ENCODE results near the gene ADGRB2. TPM values are rescaled to one million over a fixed set of nuclear protein-coding genes. Genes with fewer than 3 reads are reported as not detected.

ADGRB2 gene
- polyA plus RNA-seq, 1 donor, result 17.6 TPM

DNA sequence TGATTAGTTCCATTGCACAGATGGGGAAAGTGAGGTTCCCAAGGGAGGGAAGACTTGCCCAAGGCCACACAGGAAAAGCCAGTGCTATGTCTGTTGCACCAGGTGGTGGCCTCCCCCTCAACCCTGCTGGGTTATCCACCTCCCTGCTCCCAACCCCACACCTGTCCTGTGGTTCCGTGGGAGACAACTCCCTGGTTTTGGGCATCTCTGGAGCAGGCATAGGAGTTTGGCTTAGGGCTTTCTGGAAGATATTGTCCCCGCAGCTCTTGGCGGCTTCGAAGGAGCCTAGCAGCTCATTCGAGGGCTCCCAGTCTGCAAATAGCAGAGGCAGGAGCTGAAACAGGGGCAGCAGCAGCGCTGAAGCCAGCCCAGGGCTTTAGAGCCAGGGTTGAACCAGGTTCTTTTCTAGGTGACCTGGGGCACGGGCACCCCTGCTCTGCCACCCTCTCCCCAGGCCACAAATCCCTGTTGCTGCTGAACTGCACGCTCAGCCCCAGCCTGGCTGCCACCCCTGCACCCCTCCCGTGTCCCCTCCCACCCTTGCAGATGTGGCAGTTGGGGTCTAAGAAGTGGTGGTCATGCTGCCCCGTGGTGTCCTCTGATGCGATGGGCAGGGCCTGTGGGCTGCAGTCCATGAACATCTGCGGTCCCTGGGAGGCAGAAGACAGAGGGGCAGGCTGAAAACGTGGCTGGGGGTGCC, 29.6 kb upstream of the ADGRB2 start:
- no peak for DNase-seq

DNA sequence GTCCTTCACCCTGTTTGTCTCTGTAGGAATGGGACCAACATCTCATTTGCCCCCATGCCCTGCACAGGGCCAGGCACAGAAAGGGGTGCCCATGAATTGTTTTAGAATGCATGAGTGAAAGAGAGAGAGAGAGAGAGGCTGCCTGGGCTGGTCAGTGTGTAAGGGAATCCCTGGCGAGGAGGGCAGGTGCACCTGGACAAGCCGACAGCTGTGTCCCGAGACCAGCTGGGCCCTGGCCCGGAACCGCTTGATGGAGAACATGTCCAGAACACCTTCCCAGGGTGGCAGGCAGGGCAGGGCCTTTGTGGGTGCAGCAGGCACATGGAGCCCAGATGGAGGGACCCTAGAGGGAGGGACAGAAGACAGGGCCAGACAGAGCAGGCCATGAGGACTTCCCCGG, 28.9 kb upstream of the ADGRB2 start:
- no peak for DNase-seq

DNA sequence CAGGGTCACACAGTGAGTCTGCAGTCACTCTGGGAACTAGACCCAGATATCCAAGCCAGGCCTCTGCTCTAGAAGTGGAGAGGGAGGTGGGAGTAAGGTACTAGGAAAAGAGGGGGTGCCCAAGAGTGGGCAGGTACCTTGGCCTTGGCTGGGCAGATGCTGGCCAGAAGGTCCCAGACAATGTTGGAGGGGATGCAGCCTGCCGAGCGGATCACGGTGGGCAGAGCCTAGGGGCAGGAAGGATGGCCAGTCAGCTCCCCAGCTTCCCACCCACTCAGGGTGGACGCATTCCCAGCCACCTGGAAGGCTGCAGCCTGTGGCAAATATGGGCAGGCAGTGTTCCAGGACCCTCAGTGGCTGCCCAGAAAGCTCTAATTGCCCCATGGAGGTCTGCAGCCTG, 28.4 kb upstream of the ADGRB2 start:
- no peak for DNase-seq

DNA sequence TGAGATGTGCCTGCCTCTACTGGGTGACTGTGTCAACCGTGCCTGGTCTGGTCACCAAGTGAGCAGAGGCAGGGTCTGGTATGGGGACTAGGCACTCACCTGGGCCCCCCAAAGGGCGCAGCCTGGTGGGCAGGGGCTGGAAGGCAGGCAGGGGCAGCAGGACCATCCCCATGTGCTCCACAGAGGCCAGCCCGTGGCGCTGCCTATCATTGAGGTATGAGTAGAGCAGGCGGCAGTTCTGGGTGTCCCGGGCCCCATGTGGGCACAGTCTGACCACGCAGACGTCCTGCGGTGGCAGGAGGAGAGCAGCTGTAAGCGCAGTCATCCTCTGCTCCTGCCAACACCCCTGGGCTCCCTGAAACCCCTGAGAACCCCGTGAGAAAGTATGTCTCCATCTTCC, 28.0 kb upstream of the ADGRB2 start:
- no peak for DNase-seq

DNA sequence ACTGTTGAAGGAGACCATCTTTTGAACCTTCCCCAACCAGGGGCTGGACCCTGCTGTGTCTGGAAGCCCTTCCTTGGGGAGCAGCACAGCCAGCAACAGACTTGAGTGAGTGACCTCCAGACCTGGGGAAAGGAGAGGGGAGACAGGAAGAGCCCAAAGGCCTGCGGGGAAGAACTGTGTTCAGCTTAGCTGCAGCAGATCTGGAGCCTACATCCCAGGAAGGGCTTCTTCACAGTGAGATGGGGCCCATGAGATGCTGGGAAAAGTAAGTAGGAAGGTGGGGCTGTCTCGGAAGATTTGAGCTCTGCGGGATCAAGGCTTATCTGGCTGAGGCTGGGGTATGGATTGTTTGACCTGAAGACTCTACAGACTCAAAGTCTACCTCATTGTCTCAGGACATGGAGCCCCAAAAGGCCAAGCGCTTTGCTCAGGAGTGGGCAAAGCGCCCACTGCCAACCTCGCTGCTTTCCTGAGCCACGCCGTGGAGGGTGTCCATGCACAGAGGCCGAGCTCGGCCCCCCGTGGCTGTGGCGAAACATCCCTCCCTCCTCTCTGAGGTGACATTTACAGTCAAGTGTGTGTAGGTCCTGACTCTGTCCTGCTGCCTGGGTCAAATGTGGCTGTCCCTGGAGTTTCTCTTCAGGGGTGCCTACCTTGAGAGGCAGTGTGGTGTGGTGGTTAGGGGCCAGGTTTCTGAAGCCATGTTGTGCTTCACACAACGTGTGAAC, 27.2 kb upstream of the ADGRB2 start:
- DNase-seq, result no peak

DNA sequence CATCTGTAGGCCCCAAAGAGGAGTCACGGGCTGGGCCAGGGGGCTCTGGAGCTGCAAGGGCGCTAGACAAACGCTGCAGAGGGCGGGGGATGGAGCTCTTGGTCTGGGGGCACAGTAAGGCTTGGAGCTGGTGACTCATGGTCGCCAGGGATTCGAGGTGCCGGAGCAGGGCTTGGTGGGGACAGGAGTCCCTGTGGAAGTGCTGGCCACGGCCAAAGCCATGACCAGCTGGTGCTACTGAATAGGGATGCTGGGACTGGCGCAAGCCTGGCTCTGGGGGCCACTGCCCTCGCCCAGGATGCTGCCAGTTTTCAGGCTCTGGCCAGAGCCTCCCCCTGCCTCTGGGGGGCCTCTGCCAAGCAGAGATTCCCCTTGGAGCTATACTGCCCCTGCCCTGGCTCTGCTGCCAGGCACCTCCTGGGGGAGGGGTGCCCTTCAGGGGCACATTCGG, 26.5 kb upstream of the ADGRB2 start:
- DNase-seq, result no peak

DNA sequence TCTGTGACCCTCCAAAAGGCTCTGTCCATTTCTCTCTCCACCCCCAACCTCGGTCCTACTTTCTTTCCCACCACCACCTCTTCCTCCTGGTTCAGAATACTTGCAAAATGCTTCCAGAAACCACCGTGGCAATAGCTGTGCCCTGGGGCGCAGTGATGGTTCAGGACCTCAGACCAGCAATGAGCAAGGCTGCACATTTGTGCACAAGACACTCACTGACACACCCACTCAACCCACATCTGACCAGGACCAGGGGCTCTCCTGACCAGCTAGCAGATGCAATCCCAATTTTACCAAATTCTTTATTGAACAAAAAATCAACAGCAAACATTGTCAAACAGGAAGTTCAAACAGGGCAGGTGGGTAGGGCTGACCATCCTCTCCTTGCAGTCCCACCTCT, 26.0 kb upstream of the ADGRB2 start:
- DNase-seq, result no peak

DNA sequence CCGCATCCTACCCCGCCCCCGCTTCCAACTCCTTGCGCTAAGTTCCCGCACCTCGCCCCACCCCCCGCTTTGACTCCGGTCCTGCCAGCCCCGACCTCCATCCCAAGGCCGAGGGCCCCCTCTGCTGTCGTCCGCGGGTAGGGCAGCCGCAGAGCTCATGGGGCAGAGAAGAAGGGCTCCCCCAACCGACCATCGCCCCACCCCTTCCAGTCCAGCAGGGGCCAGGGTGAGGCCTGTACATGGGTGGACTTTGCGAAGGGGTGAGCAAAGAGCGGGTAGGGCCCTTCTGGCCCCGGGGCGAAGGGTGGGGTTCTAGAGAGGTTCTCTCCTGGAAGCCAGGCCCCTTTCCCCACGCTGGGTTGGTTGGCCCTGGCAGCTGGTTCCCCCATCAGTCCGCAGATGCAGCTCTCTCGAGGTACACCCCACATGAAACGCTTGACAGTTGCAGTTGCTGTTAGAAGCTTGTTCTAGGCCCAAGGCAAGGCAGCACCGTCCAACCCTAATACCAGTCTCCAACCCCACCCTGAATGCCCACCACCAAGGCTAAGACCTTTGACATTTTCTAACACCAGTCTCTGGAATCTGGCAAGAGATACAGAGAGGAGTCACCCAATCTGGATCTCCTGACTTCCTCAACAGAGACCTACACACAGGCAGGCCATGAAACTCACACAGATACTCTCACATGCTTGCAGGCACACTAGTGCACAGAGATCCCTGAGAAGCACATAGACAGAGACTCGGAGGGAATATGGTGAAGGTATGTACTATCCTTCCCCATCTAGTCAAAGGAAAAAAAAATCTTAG, 25.3 kb upstream of the ADGRB2 start:
- peak; percentile 88 for DNase-seq

DNA sequence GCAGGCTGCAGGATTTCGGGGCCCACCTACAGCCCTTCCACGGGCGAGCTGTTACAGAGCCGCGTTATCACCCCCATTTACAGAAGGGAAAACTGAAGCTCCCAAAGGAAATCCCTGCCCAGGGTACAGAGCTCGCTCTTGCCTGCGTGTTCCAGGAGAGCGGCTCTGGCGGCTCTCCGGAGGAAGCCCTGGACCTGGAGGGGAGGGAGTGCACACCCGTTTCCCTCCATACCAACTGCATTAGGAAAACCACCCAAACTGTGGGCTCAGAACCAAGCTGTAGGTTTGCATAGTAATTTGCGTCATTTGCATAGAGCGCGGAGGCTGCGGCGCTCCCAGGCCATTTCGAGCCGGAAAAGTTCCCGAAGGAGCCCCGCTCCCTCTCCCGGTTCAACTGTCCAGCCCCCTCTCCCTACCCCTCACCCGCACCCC, 24.7 kb upstream of the ADGRB2 start:
- DNase-seq, result peak; percentile 79

DNA sequence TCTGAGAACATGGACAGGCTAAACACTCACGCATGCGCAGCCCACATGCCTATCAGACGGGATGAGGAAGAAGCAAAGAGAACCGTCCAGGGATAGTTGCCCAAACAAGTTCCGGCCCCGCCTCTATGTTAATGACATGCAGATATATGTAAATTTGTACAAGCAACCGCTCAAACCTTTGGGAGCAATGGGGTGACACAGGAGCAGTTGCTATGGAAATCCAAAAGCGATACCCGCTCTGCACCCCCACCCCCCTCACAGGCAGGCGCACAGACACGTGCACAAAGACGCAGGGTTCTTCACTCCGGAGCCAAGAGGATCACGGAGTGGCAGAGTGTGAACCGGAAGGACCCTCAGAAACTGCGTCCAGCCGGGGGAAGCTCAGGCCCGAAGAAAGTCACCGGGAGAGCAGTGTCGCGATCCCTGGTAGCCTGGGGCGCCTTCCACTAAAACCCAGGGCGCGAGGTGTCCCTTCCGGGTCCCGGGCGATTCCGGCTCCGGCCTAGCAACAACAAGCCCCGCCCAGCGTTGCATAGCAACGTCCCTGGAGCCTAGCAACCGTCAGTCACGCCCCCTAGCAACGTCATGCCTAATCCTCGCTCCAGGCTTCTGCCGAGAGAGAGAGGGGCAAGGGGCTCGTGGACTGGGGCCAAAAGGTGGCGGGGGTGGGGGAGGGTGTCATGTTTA, 24.1 kb upstream of the ADGRB2 start:
- DNase-seq, result peak; percentile 91

DNA sequence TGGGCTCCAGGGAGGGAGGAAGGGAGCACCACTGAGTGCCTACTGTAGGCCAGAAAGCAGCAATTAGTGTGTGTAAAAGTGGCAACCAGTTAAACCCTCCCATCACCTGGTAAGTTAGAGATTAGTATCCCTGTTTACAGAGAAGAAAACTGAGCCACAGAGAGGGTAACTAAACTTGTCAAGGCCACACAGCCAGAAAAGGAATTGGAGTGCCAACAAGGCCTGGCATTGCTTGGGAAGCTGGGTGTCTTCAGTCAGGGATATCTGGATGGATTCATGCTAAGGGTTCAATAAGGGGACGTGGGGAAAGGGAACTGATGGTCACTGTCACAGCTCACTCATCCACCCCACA, 23.6 kb upstream of the ADGRB2 start:
- DNase-seq, result no peak

DNA sequence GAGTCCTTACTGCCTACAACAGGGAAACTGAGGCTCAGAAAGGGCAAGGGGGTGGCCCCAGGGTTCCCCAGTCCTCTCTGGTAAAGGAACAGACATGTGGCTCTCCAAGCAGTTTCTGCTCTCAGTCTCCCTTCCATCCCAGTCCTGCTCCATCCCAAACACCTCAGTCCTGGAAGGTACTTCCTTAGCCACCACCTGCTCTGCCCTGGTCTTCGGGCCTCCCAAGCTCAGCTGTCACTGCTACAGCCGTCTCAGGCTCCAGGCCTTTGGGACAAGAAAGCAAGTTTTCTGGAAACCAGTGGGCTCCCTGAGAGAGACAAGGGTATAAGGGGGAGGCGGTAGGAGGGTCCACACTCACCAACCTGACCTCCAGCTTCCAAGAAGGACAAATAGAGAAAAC, 23.1 kb upstream of the ADGRB2 start:
- DNase-seq, result no peak

DNA sequence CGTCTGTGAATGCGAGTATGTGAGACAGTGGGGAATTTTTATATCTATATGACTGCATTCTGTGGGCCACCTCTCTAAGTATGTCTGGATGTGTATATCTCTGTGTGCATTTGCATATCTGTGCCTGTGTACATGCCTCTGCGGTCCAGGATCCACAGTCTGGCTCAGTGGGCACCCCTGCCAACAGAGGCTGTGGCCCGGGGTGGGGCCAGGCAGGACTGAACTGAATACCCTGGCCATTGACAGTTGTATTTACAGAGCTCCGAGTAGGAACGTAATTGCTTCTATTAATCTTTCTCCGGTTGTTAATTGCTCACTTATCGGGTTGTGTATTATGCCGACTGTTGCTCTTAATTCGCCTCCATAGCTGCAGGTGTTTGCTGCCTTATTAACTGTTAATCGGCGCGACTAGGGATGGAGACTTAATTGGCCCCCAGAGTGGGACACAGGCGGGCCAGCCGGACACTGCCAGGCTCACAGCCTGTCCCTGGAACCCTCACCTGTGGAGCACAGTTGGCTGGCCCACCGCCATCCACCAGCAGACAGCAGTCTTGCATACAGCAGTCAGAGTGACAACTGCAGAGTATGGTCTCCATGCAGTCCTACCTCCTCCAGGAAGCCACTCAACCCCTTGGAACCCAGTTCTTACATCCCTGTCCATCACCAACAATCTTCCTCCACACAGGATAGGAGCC, 22.4 kb upstream of the ADGRB2 start:
- no peak for DNase-seq

DNA sequence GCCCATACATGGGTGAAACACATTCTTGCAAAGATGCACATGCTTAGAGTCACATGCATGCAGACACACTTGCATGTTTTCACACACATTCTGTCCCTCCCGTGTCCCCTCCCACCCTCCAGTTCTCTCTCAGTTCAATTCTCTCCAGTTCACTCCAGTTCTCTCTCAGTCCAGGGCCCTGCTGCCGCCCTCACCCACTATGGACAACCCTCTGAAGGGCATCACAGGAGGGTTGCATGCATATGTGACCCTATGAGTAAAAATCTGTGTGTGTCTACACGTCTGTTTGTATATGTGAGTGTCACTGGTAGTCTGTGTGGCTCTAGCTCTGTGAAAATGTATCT, 21.8 kb upstream of the ADGRB2 start:
- no peak for DNase-seq

DNA sequence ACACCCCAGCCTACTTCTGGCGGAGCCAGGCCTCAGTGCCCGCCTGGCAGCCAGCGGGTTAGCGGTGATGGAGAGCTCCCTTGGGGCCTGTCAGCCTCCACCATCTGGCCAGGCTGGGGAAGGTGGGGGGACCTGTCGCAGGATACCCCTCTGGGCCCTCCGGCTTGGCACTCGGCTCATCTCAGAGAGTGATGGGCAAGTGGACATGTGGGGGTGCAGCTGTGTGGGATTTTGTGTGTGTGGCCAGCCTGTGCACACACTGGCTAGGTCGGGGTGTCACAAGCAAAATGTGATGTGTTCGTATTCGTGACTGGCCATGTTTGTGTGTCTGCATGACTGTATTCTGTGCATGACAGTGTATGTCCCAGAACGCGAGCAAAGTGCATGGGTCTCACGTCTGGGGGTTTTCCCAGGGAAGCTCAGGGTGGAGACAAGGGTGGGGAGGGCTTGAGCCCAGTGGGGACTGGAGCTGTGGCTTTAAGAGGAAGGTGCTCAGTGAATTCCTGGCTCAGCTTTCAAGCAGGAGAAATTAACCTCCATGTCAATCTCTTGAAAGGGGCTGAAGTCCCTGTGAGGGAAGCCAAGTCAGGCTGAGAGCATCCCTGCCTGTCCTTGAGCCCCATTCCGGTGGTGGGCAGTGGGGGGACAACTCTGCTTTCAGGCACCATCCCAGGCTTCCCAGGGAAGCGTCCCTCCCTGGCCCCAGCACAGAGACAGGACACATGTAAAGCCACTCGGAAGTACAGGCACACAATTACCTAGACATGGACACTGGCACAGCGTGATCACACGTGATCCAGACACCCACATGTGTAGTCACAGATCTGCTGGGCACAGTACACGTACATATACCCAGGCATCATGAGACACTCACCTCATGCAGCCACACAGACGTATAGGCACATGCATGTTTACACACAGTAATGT, 21.1 kb upstream of the ADGRB2 start:
- no peak for DNase-seq

DNA sequence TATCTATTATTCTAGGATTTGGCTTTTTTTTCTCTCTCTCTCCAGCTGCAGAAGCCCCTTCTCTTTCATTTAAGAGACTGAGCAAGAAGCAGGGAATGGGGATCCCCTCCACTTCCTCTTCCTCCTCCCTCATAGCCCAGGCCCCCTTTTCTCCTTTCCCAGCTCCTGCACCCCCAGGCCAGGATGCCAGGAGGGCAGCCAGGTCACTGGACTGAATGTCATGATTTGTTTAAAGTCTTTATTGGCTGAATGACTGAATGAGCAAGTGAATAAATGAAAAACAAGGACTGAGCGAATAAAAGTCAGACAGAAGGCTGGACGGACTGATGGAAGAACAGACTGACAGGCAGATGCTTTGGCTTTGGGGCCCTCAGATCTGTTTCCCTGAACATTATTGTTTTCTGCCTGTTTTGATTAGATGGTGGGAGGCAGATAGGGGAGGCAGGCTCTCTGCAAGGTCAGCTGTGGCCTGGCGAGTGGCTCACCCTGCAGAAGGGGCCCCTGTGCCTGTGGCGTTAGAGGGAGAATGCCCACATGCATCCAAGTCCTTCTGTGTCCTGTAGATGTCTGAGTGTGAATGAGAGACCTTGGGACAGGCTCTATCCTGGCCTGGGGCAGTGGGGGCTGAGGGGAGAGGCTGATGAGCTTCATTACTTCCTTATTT, 20.3 kb upstream of the ADGRB2 start:
- DNase-seq, result no peak

DNA sequence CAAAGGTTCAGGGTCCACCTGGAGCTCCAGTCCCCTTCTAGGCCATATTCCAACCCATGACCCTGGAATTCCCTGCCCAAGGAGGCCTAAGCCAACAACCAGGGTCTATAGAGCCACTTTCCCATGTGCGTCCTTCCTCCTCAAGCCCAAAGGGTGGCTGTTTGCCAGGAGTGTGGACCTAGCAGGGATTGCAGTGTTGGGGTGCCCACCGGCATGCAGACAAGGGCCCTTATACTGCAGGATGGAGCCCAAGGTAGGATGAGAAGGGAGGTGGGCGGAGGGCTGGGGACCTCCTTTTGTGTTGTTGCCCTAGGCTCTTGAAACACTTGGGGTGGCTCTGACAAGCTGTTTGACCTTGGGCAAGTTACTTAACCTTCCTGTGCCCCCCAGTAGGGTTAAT, 19.7 kb upstream of the ADGRB2 start:
- DNase-seq, result no peak

DNA sequence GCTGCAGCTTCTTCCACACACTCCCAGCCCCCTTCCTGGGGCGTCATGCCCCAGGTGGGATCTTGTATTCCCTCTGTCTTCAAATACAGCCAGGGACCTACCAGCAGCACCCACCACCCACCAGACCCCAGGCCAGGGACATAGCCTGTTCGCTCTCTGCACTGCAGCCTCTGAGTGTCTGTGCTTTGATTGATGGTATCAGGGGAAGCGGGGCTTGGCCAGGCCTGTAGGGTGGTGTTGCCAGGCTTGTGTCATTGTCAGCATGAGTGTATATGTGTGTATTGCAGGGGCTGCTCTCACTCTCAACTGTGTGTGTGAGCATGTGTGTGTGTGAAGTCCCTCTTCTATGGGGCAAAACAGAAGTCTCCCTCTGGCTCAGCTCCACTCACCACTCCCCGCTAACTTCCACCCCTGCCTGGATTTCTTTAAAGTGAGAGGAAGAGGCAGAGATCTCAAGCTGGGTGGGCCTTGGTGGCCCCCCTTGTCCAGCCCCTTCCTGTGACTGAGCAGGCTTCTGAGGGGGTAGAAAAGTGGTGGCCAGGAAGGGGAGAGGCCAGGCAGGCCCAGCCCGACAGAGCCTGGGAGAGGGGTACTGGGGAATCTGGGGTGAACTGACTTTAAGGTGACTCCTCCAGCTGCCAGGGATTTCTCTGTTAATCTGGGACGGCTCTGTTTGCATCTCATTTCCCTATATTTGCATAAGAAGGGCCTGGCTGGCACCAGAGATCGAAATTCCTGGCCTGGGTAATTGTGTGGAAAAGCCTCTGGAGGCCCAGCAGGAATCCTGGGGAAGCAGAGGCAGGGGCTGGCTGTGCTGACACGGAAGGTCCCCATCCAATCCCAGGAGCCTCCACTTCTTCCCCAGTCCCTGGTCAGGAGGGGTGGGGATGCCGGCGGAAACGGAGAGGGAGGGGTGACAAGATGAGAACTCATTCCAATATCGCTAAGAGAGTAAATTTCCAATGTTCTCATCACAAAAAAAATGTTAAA, 18.6 kb upstream of the ADGRB2 start:
- DNase-seq, result no peak

DNA sequence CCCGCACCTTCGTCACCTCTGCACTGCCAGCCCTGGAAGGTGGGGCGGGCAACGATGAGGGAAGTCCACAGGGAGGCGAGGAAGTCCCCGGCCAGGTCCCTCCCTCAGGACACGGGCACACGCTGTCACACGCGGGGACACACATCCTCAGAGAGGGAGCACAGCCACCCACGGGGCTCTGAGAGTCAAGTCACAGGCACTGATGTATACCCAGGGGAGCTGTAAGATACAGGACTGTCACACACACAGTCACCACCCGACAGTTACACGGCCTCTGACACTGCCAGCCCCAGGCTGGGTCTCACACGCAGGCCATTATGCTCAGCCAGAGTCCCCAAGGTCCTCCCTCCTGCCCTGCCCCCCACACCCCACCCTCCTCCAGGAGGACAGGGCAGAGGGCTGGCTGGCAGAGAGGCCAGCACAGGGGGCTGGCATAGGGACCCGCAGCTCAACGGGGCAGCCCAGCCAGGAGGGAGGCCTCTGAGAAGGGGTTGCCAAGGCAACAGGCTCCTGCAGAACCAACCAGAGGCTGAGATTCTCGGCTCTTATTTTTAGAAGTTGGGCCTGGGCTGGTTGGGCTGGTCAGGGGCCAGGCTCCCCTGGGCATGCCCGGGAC, 17.7 kb upstream of the ADGRB2 start:
- no peak for DNase-seq
